ENCODE results near the gene CAMSAP1.

Gene CAMSAP1

DNA sequence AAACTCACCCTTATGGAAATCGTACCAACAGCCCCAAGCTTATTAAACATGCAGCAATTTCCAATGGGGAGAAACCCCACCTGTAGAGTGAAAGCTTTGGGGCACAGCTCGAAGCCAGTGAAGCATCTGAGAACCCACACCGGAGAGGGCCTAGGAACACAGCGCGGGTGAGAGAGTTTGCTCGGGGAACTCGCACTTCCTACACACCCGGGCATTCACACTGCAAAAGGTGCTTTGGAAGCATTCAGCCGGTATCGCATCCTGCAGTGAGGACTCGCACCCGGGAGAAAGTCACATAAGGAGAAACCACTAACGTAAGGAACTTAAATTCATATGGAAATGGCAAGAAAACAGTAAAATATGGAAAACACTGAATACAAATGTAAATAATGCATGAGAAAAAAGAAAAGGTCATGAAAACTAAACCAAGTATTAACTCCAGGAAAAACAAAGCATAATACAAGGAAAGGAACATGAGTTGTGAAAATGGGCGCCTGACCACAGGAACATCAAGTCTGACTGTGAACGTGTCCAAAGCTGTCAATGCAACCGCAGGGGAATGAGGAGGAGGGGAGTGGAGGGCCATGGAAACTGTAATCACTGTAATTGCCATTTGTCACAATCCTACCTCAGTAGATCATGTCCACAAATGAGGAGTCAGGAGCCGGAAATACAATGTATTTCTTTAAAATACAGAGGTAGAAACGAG is 28.7 kb downstream of the CAMSAP1 start:
- DNase-seq, result no peak

DNA sequence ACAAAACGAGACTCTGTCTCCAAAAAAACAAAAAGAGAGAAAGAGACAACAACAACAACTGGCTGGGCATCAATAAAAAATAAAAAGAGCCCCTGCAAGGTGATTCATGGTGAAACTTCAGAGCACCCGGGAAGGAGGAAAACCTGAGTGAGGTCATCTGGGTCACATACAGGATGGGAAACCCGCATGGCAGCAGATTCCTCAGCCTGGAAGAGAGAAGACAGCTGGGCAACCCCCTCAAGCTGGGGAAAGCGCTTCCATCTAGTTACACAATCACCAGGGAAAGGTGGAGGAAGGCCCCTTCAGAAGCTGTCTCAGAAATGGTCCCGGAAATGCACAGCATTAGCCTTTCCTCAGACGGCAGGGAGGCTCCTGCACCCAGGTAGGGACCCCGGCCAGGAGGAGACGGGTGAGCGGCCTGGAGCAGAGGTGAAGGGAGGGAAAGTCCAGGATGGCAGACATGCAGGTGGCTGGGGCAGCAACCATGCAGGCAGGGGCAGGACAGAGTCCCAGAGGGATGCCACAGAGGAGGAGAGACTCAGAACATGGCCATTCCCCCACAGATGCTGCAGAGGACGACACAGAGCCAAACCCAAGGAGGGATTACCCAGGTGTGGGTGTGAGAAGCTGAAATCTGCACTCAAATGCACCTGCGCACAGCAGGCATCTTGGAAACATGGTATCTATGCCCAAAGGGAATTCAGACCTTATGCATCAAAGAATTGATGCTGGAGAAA is 29.4 kb downstream of the CAMSAP1 start:
- DNase-seq, result no peak

DNA sequence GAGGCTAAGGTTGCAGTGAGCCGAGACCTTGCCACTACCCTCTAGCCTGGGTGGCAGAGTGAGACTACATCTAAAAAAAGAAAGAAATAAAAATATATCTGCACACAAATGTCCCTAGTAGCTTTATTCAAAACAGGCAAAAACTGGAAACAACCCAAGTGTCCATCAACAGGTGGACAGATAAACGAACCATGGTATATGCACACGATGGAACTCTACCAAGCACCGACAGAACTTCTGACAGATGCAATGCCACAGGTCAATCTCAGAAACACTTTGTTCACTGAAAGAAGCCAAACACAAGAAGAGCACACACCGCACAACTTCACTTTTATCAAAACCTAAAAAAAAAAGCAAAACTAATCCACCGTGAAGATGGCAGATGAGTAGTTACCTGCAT is 30.4 kb downstream of the CAMSAP1 start:
- no peak for DNase-seq

GRCh38 chr9:135874859-135875258 is 32.5 kb downstream of the CAMSAP1 start:
- no peak for DNase-seq

DNA sequence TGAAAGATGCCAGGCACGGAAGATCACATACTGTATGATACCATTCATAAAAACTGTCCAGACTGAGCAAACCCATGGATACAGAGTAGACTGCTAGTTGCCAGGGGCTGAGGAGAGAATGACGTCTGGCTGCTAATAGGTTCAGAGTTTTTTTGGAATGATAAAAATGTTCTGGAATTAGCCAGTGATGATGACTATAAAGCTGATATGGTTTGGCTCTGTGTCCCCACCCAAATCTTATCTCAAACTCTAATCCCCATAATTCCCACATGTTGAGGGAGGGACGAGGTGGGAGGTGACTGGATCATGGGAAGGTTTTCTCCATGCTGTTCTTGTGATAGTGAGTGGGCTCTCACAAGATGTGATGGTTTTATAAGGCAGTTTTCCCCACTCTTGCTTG is 37.4 kb downstream of the CAMSAP1 start:
- DNase-seq, result no peak

DNA sequence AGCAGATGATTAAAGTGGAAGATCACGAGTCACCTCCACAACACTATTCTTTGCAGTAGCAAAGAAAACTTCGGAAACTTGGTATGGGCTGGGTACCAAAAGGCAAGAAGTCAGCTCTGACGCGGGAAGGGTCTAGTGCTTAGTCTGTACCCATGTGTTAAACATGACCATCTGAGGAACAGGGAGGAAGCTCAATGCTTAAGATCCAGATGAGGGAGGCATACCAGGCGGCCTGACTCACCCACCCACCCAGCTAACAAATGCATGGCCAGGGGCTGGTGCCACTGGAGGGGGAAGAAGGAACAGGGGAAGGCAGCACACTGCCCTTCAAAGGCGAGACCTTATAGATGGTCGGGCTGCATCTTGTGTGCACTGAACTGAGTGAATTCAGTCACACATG is 41.8 kb downstream of the CAMSAP1 start:
- no peak for DNase-seq

- DNase-seq, result peak; percentile 69
Observed at GRCh38 chr9:135864447-135865049, 42.8 kb downstream of the CAMSAP1 start.

DNA sequence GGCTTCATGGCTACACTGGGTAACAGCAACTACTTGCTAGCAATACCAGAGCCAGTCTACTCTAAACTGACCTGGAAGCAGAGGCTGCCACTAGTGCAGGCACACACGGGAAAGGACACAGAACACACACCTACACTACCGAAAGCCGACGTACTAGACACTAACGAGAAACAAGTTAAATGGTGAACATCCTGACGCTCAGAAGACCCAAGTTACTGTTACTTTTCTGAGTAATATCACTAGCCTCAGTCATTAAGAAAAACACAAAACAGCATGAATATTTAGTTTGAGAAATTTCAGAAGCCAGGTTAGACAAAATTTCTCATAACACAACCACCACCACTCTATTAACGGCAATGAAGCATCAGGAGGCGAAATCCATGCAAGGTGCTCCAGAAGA is 44.5 kb downstream of the CAMSAP1 start:
- DNase-seq, result no peak

DNA sequence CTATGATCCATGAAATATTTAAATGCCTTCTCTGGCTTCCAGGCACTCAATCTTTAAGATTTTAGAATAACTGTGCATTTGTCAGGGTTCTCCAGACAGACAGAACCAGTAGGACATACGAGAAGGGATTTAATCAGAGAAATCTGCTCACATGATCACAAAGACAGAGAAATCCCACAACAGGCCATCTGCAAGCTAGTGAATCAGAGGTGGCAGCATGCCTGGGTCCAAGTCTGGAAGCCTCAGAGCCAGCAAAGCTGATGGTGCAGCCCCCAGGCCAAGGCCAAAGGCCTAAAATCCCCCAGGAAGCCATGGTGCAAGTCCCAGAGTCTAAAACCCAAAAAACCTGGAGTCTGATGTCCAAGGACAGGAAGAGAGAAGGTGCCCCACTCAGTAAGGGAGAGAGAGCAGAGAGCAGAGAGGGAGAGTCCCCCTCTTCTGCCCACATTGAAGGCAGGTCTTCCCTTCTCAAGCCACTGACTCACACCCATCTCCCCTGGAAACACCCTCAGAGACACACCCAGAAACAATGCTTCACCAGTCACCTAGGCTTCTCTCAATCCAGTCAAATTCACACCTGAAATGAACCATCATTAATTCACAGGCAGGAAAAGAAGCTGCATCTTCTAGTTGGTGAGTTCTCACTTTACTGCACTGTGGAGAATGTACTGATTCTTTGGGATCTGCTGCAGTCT is 48.7 kb downstream of the CAMSAP1 start:
- DNase-seq, result no peak

GRCh38 chr9:135857843-135858242 is 49.5 kb downstream of the CAMSAP1 start:
- DNase-seq, result no peak

DNA sequence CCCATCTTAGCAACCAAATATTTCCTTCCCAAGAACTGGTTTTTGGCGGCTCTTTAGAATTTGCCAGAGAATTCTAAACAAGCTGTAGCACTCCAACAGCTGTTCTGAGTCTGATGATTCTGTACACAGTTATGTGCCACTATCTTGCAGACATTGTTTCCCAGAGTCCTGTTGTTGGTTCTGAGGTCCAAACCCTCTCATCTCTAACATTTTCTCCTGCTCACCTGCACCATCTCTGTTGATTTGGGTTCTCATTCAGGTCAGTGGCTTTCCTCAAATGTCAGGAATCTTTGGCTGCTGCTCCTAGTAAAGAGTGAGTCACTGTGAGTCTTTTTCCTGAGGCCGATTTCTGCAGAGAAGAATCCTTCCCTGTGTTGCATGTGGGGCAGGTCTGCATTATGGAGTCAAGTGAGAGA is 50.0 kb downstream of the CAMSAP1 start:
- no peak for DNase-seq

GRCh38 chr9:135851748-135852147 is 55.6 kb downstream of the CAMSAP1 start:
- DNase-seq, result no peak

DNA sequence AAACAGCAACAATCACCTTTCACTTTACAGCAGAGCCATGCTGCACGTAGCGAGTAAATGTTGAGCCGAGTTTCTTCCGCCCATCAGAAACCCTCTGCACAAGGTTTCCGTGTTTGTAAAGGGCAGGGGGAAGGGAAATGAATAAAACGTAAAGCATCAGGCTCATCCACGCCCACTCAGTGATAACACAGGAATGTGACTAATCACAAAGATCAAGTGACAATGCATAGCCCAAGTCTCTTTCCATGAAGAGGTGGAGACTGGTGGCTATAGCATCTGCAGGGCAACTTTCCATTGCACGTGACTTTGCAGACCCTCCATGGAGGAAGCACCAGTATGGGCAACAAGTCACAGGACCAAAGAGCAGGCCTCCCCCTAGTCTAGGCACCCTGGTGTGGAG is 56.6 kb downstream of the CAMSAP1 start:
- no peak for DNase-seq

- no peak for DNase-seq
Observed at GRCh38 chr9:135849181-135849580, 58.2 kb downstream of the CAMSAP1 start.

GRCh38 chr9:135848341-135849047 is 58.9 kb downstream of the CAMSAP1 start:
- DNase-seq, result no peak

GRCh38 chr9:135847833-135848232 is 59.5 kb downstream of the CAMSAP1 start:
- no peak for DNase-seq

- DNase-seq, result no peak
Observed at GRCh38 chr9:135840539-135840938, 66.8 kb downstream of the CAMSAP1 start.

DNA sequence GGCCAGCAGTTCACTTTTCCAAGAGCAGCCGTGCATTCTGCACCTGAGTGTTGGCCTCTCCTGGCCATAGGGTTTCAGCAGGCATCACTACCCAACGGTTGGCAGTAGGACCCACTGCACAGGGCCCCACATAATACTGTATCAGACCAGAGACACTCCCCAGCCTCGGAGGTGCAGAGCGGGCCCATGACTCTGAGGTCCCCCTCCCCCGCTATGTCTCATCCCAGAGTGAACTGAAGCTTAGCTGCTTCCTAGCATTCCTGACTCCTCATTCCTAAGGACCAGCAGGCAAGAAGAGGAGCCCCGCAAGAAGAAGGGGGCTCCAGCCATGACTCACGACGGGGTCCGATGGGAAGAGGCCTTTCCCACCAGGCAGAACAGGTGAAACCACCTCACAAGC is 67.2 kb downstream of the CAMSAP1 start:
- DNase-seq, result no peak

DNA sequence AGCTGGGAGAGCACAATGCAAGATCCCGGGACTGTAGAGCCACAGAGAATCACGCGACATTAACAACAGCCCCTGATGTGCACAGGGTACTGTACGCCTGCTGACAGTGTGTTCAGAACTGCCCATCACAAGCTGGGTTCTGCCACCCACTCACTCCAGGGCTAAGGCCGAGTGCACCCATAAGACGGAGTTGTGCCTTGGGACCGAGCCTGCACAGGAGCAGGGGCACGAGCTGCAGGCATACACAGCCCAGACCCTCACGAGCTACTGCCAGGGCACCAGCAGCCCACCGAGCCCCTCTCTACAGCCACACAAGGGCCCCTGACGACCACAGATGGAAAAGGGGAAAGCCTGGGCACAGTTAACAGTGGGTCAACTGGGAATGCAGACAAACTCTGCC is 67.8 kb downstream of the CAMSAP1 start:
- DNase-seq, result no peak

GRCh38 chr9:135835131-135835530 is 72.2 kb downstream of the CAMSAP1 start:
- DNase-seq, result no peak

- DNase-seq, result no peak
Observed at GRCh38 chr9:135833864-135834263, 73.5 kb downstream of the CAMSAP1 start.

GRCh38 chr9:135830496-135830895 is 76.8 kb downstream of the CAMSAP1 start:
- no peak for DNase-seq

DNA sequence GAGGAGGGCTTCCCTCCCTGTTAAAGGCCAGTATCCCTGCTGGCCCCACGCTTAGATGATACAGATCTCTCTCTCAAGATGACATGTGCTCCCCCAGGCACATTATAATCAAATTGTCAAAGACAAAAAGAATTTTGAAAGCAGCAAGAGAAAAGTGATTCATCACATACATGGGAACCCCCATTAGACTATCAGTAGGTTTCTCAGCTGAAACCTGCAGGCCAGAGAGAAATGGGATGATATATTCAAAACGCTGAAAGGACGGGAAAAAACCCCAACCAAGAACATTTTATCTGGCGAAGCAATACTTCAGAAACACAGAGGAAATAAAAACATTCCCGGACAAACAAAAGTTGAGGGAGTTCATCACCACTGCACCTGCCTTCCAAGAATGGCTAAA is 78.7 kb downstream of the CAMSAP1 start:
- DNase-seq, result no peak
